Skeletal muscle tissue (tissue), 4 donors: ENCODE data around the gene FHIT. TPM values are rescaled to one million over a fixed set of nuclear protein-coding genes. Genes with fewer than 3 reads are reported as not detected.

Experiments
- H3K27ac ChIP-seq: one replicate; pipeline ENCODE4 v1.7.0; 2013; ENCODE audit warnings: mild to moderate bottlenecking, low read depth, low read length, inconsistent platforms
- H3K27me3 ChIP-seq, 3 donors: one replicate each; pipeline ENCODE4 v1.7.0; 2013; ENCODE audit warnings: low read length in 3 of 3; ENCODE audit not compliant: control insufficient read depth in 3 of 3, insufficient read depth in 3 of 3
- H3K36me3 ChIP-seq, 3 donors: one replicate each; pipeline ENCODE4 v1.7.0; 2013; ENCODE audit warnings: low read length in 3 of 3; ENCODE audit not compliant: control insufficient read depth in 3 of 3, insufficient read depth in 3 of 3
- H3K4me1 ChIP-seq, 3 donors: one replicate each; pipeline ENCODE4 v1.7.0; 2013; ENCODE audit warnings: low read length in 3 of 3, mild to moderate bottlenecking in 3 of 3; ENCODE audit not compliant: control insufficient read depth in 3 of 3, insufficient read depth in 3 of 3
- H3K4me3 ChIP-seq, 3 donors: one replicate each; pipeline ENCODE4 v1.7.0; 2013; ENCODE audit warnings: low read length in 3 of 3
- H3K9ac ChIP-seq, 3 donors: one replicate each; pipeline ENCODE4 v1.7.0; 2013; ENCODE audit warnings: low read length in 3 of 3, mild to moderate bottlenecking in 3 of 3, moderate library complexity in 2 of 3, low read depth in 1 of 3
- H3K9me3 ChIP-seq, 3 donors: one replicate each; pipeline ENCODE4 v1.7.0; 2013; ENCODE audit warnings: low read length in 3 of 3; ENCODE audit not compliant: control insufficient read depth in 3 of 3
- total RNA-seq: library from RNA; depleted of rRNA; stranded (reverse); fragments of >200 nt; gene quantifications from one replicate; pipeline ENCODE4 v1.2.3, GENCODE V29; 2014
- donor health status: Osteomylitis.

Gene FHIT
- total RNA-seq, 1 donor from 2014 or later = 4.2 TPM

GRCh38 chr3:59839810-59840515 is 1411.3 kb downstream of the FHIT start:
- Histone ChIP-seq H3K36me3 (no peaks in the 10 kb centered on the region), H3K27ac (no peak overlapping the region), H3K27me3 (no peaks in the 10 kb centered on the region), H3K9me3 (no peaks in the 10 kb centered on the region), H3K4me3 (no peak overlapping the region), H3K9ac (no peak overlapping the region), H3K4me1 (no peaks in the 10 kb centered on the region)

- Histone ChIP-seq H3K4me1 (no peaks in the 10 kb centered on the region), H3K9ac (no peak overlapping the region), H3K36me3 (no peaks in the 10 kb centered on the region), H3K27me3 (no peaks in the 10 kb centered on the region), H3K4me3 (no peak overlapping the region), H3K27ac (no peak overlapping the region), H3K9me3 (no peaks in the 10 kb centered on the region)
Measured at GRCh38 chr3:59839283-59839682, 1412.0 kb downstream of the FHIT start.

GRCh38 chr3:59836531-59836930 is 1414.7 kb downstream of the FHIT start:
- Histone ChIP-seq H3K9ac (no peak overlapping the region), H3K27me3 (no peaks in the 10 kb centered on the region), H3K4me3 (no peak overlapping the region), H3K4me1 (no peaks in the 10 kb centered on the region), H3K9me3 (no peaks in the 10 kb centered on the region), H3K27ac (no peak overlapping the region), H3K36me3 (no peaks in the 10 kb centered on the region)

GRCh38 chr3:59832702-59833101 is 1418.5 kb downstream of the FHIT start:
- no peaks in the 10 kb centered on the region for H3K27me3 ChIP-seq
- no peak overlapping the region for H3K27ac ChIP-seq
- no peak overlapping the region for H3K4me3 ChIP-seq
- H3K9me3 ChIP-seq = no peaks in the 10 kb centered on the region
- H3K4me1 ChIP-seq = no peaks in the 10 kb centered on the region
- H3K36me3 ChIP-seq = no peaks in the 10 kb centered on the region
- no peak overlapping the region for H3K9ac ChIP-seq

GRCh38 chr3:59832241-59832640 is 1419.0 kb downstream of the FHIT start:
- no peaks in the 10 kb centered on the region for H3K36me3 ChIP-seq
- no peaks in the 10 kb centered on the region for H3K9me3 ChIP-seq
- H3K27ac ChIP-seq = no peak overlapping the region
- no peak overlapping the region for H3K9ac ChIP-seq
- no peak overlapping the region for H3K4me3 ChIP-seq
- H3K27me3 ChIP-seq = no peaks in the 10 kb centered on the region
- no peaks in the 10 kb centered on the region for H3K4me1 ChIP-seq

- Histone ChIP-seq H3K4me1 (no peaks in the 10 kb centered on the region), H3K9me3 (no peaks in the 10 kb centered on the region), H3K4me3 (no peak overlapping the region), H3K27me3 (no peaks in the 10 kb centered on the region), H3K9ac (no peak overlapping the region), H3K36me3 (no peaks in the 10 kb centered on the region), H3K27ac (no peak overlapping the region)
Measured at GRCh38 chr3:59831394-59831793, 1419.9 kb downstream of the FHIT start.

- H3K36me3 ChIP-seq = no peaks in the 10 kb centered on the region
- no peaks in the 10 kb centered on the region for H3K9me3 ChIP-seq
- no peak overlapping the region for H3K9ac ChIP-seq
- H3K27me3 ChIP-seq = no peaks in the 10 kb centered on the region
- H3K27ac ChIP-seq = no peak overlapping the region
- no peak overlapping the region for H3K4me3 ChIP-seq
- no peaks in the 10 kb centered on the region for H3K4me1 ChIP-seq
Measured at GRCh38 chr3:59829527-59829926, 1421.7 kb downstream of the FHIT start.

- Histone ChIP-seq H3K27ac (no peak overlapping the region), H3K4me1 (no peaks in the 10 kb centered on the region), H3K36me3 (no peaks in the 10 kb centered on the region), H3K9ac (no peak overlapping the region), H3K4me3 (no peak overlapping the region), H3K9me3 (no peaks in the 10 kb centered on the region), H3K27me3 (no peaks in the 10 kb centered on the region)
Measured at GRCh38 chr3:59824876-59825275, 1426.4 kb downstream of the FHIT start.

- no peak overlapping the region for H3K27ac ChIP-seq
- peaks cover 6 to 17% (median 11%) of the 10 kb centered on the region in 3 donors for H3K4me1 ChIP-seq
- no peaks in the 10 kb centered on the region for H3K27me3 ChIP-seq
- no peaks in the 10 kb centered on the region for H3K36me3 ChIP-seq
- no peak overlapping the region for H3K4me3 ChIP-seq
- no peaks in the 10 kb centered on the region for H3K9me3 ChIP-seq
- H3K9ac ChIP-seq = no peak overlapping the region
Measured at GRCh38 chr3:59821274-59821673, 1430.0 kb downstream of the FHIT start.

- H3K36me3 ChIP-seq = no peaks in the 10 kb centered on the region
- H3K27me3 ChIP-seq = no peaks in the 10 kb centered on the region
- no peak overlapping the region for H3K9ac ChIP-seq
- H3K4me1 ChIP-seq = peaks cover 6 to 17% (median 11%) of the 10 kb centered on the region in 3 donors
- no peaks in the 10 kb centered on the region for H3K9me3 ChIP-seq
- H3K4me3 ChIP-seq = no peak overlapping the region
- H3K27ac ChIP-seq = no peak overlapping the region
Measured at GRCh38 chr3:59820352-59820934, 1430.8 kb downstream of the FHIT start.
